ENCODE measurements around the gene DHRS12.

The DHRS12 gene

GRCh38 chr13:51761643-51762350 lies 42.2 kb downstream of the DHRS12 start:
- no peak for DNase-seq (ENCODE audit: low read depth in 3 of 3)

- no peak for DNase-seq (ENCODE audit: low read depth in 3 of 3)
Measured at GRCh38 chr13:51760592-51760991, 43.4 kb downstream of the DHRS12 start.

GRCh38 chr13:51759240-51759639 lies 44.7 kb downstream of the DHRS12 start:
- no peak for DNase-seq (ENCODE audit: low read depth in 3 of 3)

- no peak for DNase-seq (ENCODE audit: low read depth in 3 of 3)
Measured at GRCh38 chr13:51758691-51759090, 45.3 kb downstream of the DHRS12 start.

- no peak for DNase-seq (ENCODE audit: low read depth in 3 of 3)
Measured at GRCh38 chr13:51756651-51757050, 47.3 kb downstream of the DHRS12 start.

- no peak for DNase-seq (ENCODE audit: low read depth in 3 of 3)
Measured at GRCh38 chr13:51747438-51748434, 56.2 kb downstream of the DHRS12 start.

- DNase-seq (ENCODE audit: low read depth in 3 of 3): no peak
Measured at GRCh38 chr13:51746802-51747201, 57.2 kb downstream of the DHRS12 start.

GRCh38 chr13:51745243-51745642 lies 58.7 kb downstream of the DHRS12 start:
- DNase-seq (ENCODE audit: low read depth in 3 of 3): no peak

- no peak for DNase-seq (ENCODE audit: low read depth in 3 of 3)
Measured at GRCh38 chr13:51742611-51743010, 61.4 kb downstream of the DHRS12 start.

GRCh38 chr13:51742031-51742430 lies 61.9 kb downstream of the DHRS12 start:
- DNase-seq (ENCODE audit: low read depth in 3 of 3): no peak

GRCh38 chr13:51740698-51741097 lies 63.3 kb downstream of the DHRS12 start:
- no peak for DNase-seq (ENCODE audit: low read depth in 3 of 3)

GRCh38 chr13:51739027-51739764 lies 64.8 kb downstream of the DHRS12 start:
- DNase-seq (ENCODE audit: low read depth in 3 of 3): no peak

- DNase-seq (ENCODE audit: low read depth in 3 of 3): no peak
Measured at GRCh38 chr13:51738226-51738905, 65.6 kb downstream of the DHRS12 start.

GRCh38 chr13:51737609-51738008 lies 66.4 kb downstream of the DHRS12 start:
- DNase-seq (ENCODE audit: low read depth in 3 of 3): no peak

GRCh38 chr13:51734786-51735185 lies 69.2 kb downstream of the DHRS12 start:
- DNase-seq (ENCODE audit: low read depth in 3 of 3): no peak

GRCh38 chr13:51733374-51734298 lies 70.3 kb downstream of the DHRS12 start:
- no peak for DNase-seq (ENCODE audit: low read depth in 3 of 3)

GRCh38 chr13:51731759-51732158 lies 72.2 kb downstream of the DHRS12 start:
- no peak for DNase-seq (ENCODE audit: low read depth in 3 of 3)

GRCh38 chr13:51730927-51731326 lies 73.0 kb downstream of the DHRS12 start:
- DNase-seq (ENCODE audit: low read depth in 3 of 3): no peak

GRCh38 chr13:51729866-51730553 lies 74.0 kb downstream of the DHRS12 start:
- DNase-seq (ENCODE audit: low read depth in 3 of 3): peak in 2 of 3 donors; percentile 18 to 58

- DNase-seq (ENCODE audit: low read depth in 3 of 3): no peak
Measured at GRCh38 chr13:51728972-51729371, 75.0 kb downstream of the DHRS12 start.
